Measurements from ENCODE around the gene ARL14EPL. TPM values are rescaled to one million over a fixed set of nuclear protein-coding genes. Genes with fewer than 3 reads are reported as not detected.
A peak's percentile ranks its signal among the peaks of the same experiment; 100 is the strongest.

ARL14EPL gene
- polyA plus RNA-seq, 1 experiment: not detected

DNA sequence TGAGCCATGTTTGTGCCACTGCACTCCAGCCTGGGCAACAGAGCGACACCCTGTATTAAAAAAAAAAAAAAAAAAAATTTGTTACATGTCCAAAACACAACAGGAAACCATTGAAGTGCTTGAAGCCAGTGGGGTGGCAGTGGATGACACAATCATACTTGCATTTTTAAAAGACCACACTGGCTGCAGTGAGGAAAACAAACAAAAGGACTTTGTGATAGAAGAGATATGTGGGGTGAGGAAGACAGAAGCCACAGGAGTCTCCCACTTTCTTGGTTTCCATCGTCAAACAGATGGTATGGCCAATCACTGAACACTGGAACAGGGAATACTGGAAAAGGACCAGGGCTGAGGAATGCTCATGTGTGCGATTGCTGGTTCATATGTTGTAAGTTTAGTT, 31.7 kb downstream of the ARL14EPL start:
- ChIA-PET POLR2A (no interaction called here), CTCF (no interaction called here)
- H3K4me3 ChIP-seq (ENCODE audit: low read depth, low read length): no peak overlapping the region
- no peaks in the 10 kb centered on the region for H3K36me3 ChIP-seq (ENCODE audit: control insufficient read depth, insufficient read depth, low read length)
- TF ChIP-seq, protein P1, sequence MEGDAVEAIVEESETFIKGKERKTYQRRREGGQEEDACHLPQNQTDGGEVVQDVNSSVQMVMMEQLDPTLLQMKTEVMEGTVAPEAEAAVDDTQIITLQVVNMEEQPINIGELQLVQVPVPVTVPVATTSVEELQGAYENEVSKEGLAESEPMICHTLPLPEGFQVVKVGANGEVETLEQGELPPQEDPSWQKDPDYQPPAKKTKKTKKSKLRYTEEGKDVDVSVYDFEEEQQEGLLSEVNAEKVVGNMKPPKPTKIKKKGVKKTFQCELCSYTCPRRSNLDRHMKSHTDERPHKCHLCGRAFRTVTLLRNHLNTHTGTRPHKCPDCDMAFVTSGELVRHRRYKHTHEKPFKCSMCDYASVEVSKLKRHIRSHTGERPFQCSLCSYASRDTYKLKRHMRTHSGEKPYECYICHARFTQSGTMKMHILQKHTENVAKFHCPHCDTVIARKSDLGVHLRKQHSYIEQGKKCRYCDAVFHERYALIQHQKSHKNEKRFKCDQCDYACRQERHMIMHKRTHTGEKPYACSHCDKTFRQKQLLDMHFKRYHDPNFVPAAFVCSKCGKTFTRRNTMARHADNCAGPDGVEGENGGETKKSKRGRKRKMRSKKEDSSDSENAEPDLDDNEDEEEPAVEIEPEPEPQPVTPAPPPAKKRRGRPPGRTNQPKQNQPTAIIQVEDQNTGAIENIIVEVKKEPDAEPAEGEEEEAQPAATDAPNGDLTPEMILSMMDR (IDR thresholded peaks at IDR 0.05; ENCODE audit: insufficient read depth, low read depth, low read length): no peak
- DNase-seq (ENCODE audit: low read depth): no peak
- peaks cover 1% of the 10 kb centered on the region; the same call in 1 of the 2 replicates for H3K27me3 ChIP-seq (ENCODE audit: control insufficient read depth, insufficient read depth, low read length)

DNA sequence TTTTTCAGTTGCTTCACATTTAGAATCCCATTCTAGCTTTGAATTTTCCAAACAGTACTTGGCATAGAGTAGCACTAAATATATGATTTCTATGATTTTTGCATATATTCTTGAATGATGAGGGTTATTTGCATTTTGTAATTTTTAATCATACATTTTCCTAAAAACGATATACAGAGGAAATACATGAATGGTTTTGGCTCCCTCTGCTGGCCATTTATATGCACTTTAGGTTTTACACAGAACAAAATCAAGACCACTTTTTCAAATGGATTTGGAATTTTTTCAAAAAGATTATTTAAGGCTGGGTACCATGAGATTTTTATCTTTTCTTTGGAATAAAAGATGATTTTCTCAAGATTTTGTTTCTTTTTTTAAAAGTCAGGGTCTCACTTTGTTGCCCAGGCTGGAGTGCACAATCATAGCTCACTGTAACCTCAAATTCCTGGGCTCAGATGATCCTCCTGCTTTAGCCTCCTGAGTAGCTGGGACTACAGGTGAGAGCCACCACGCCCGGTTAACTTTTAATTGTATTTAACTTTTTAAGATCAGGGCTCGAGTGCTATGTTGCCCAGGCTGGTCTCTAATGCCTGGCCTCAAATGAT, 35.9 kb downstream of the ARL14EPL start:
- Histone ChIP-seq H3K27me3 (ENCODE audit: control insufficient read depth, insufficient read depth, low read length) (peaks cover 4% of the 10 kb centered on the region), H3K36me3 (ENCODE audit: control insufficient read depth, insufficient read depth, low read length) (no peaks in the 10 kb centered on the region), H3K4me3 (ENCODE audit: low read depth, low read length) (no peak overlapping the region)
- CTCF ChIA-PET: interaction anchor here (0.6 to 3.1 kb wide), 18 partner anchors 8 to 757 kb away, joined by 3 to 29 read pairs (median 4); no protein-coding TSS in a partner anchor
- POLR2A ChIA-PET: no interaction called here
- TF ChIP-seq, protein P1 (IDR thresholded peaks at IDR 0.05; ENCODE audit: insufficient read depth, low read depth, low read length): peak; percentile 66
- no peak for DNase-seq (ENCODE audit: low read depth)

DNA sequence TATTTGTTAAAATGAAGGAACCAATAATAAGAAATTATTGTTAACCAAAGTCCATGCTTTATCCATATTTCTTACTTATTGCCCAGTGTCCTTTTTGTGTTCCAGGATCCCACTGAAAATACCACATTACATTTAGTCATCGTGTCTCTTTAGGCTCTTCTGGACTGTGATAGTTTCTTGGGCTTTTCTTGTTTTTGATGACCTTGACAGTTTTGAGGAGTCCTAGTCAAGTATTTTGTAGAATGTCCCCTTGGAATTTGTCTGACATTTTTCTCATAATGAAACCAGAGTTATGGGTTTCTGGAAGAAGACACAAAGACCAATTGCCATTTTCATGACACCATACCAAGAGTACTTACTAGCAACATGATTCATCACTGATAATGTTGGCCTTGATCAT, 38.9 kb downstream of the ARL14EPL start:
- CTCF ChIA-PET: no interaction called here
- H3K36me3 ChIP-seq (ENCODE audit: control insufficient read depth, insufficient read depth, low read length): no peaks in the 10 kb centered on the region
- no peak overlapping the region for H3K4me3 ChIP-seq (ENCODE audit: low read depth, low read length)
- TF ChIP-seq, protein P1 (IDR thresholded peaks at IDR 0.05; ENCODE audit: insufficient read depth, low read depth, low read length): no peak
- no peak for DNase-seq (ENCODE audit: low read depth)
- peaks cover 4% of the 10 kb centered on the region for H3K27me3 ChIP-seq (ENCODE audit: control insufficient read depth, insufficient read depth, low read length)
- POLR2A ChIA-PET: no interaction called here

DNA sequence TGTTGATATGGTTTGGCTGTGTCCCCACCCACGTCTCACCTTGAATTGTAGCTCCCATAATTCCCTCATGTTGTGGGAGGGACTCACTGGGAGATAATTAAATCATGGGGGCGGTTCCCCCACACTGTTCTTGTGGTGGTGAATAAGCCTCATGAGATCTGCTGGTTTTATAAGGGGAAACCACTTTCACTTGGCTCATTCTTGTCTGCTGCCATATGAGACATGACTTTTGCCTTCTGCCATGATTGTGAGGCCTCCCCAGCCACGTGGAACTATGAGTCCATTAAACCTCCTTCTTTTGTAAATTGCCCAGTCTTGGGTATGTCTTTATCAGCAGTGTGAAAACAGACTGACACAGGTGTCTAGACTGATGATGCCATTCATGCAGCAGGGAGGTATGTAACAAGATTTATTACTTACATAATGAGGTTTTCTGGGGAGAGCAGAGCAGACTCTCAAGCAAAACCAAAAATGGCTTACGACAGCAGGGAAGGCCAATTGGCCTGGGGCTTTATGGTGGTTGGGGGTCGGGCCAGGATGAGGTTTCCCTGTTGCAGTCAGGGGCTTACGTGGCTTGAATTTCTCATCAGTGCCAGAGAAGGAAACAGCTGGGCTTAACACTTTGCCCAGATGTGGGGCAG, 43.0 kb downstream of the ARL14EPL start:
- no peak for DNase-seq (ENCODE audit: low read depth)
- H3K27me3 ChIP-seq (ENCODE audit: control insufficient read depth, insufficient read depth, low read length): peaks cover 2% of the 10 kb centered on the region; the same call in 1 of the 2 replicates
- ChIA-PET POLR2A (no interaction called here), CTCF (interaction anchor here (0.6 kb wide), 1 partner anchor 8 kb away, joined by 3 read pairs; no protein-coding TSS in a partner anchor)
- TF ChIP-seq, protein P1 (IDR thresholded peaks at IDR 0.05; ENCODE audit: insufficient read depth, low read depth, low read length): no peak
- no peak overlapping the region for H3K4me3 ChIP-seq (ENCODE audit: low read depth, low read length)
- H3K36me3 ChIP-seq (ENCODE audit: control insufficient read depth, insufficient read depth, low read length): no peaks in the 10 kb centered on the region

DNA sequence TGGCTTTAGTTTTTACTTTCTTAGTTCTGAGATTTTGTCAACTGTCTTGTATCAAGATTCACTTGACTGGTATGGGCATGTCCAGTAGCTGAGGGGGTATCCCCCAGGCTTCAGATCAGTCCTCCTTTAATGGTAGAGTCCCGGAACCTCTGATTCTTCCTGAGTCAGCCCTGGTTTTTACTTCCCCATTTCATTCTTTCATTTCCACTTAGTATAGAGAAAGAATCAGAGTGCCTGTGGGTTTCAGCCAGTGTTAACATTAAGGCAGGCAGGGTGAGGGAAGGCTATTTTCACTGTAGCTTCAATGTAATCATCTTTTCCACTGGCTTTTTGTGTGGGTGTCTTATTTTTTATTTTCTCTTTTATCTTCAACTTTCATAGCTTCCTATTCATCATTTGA, 44.2 kb downstream of the ARL14EPL start:
- Histone ChIP-seq H3K27me3 (ENCODE audit: control insufficient read depth, insufficient read depth, low read length) (no peaks in the 10 kb centered on the region), H3K36me3 (ENCODE audit: control insufficient read depth, insufficient read depth, low read length) (no peaks in the 10 kb centered on the region), H3K4me3 (ENCODE audit: low read depth, low read length) (no peak overlapping the region)
- TF ChIP-seq, protein P1 (IDR thresholded peaks at IDR 0.05; ENCODE audit: insufficient read depth, low read depth, low read length): no peak
- ChIA-PET CTCF (interaction anchor here (0.6 to 1.3 kb wide), 2 partner anchors 9 to 238 kb away, joined by 4 read pairs; no protein-coding TSS in a partner anchor), POLR2A (no interaction called here)
- no peak for DNase-seq (ENCODE audit: low read depth)

Data from BJ (cell line).